H54 (cell line): ENCODE measurements around the gene TRAF3IP3.

Experiments used
- DNase-seq: peaks from one replicate; pipeline ENCODE4 v3.0.0; 2011; ENCODE audit warnings: low spot score, mixed read lengths; ENCODE audit not compliant: insufficient read length
- FAIRE-seq: peaks from 3 replicates; lab custom pipeline; 2011; peaks lifted over from hg19 to GRCh38; lab: Jason Lieb, UNC
- POLR2A ChIP-seq: IDR thresholded peaks from 2 replicates; pipeline ENCODE4 v1.6.1; 2011; ENCODE audit warnings: low read depth, mild to moderate bottlenecking, low read length

Gene TRAF3IP3

GRCh38 chr1:209746451-209747165 lies 9.2 kb upstream of the TRAF3IP3 start:
- FAIRE-seq (no peak), DNase-seq (no peak)
- TF ChIP-seq POLR2A, result no peak

DNA sequence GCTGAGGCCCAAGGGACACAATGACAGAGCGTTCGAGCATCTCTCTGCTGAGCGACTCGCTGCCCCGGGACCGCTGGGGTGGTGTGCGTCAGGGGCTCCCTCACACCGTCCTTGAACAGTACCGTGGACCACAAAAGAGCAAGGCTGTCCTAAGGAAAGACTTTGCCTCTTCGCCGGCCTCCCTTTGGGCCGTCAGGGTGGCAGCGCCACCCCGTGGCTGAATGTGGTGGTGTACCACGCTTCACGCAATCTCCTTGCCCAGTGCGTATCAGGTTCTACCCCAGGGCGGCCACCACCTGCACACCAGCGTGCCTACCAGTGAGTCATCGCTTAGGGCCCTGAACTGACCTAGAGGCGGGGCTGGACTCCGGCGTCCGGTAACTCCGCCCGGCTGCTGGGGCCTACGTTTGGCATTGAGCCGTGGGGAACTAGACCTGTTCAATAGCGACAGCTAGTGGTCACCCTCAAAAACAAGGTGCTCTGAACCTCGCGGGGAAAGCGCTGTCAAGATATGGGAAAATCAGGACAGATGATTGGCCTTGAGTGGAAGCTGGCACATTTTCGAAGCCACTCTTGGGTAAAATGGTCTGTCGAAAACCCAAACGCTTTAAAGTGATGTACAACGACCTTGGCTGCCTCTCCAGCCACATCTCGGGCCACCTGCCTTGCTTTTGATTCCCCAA lies 8.1 kb upstream of the TRAF3IP3 start:
- peak; percentile 96 for DNase-seq
- no peak for TF ChIP-seq POLR2A
- peak; percentile 79 for FAIRE-seq

- no peak for TF ChIP-seq POLR2A
- no peak for DNase-seq
- no peak for FAIRE-seq
Observed at GRCh38 chr1:209748620-209749019, 7.2 kb upstream of the TRAF3IP3 start.

- no peak for TF ChIP-seq POLR2A
- FAIRE-seq (no peak), DNase-seq (no peak)
Observed at GRCh38 chr1:209749205-209749604, 6.6 kb upstream of the TRAF3IP3 start.

DNA sequence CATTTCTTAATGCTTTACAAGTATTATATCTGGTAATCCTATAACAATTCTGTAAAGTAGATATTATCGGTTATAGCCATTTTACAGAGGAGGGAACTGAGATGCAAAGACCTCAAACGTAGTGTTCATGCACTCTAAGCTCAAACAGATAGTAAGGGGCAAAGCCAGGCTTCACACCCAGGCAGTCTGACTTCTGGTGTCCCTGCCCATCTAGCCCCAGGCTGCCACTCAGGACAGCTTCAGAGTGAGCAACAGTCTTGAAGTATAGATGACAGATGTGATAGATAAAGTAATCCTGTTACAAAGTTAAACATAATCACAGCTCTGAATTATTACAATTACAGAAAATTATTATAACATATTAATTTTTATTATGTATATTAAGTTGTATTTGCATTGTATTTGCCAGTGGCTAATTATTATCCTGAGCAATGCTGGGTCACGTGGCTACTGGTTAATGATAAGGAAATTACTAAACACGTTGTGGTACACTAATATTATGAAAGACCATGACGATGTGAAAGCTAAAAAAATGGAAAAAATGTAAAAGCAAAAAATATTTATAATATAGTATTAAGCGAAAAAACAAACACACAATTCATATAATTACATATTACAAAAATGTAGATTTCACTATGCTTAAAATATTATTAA lies 6.1 kb upstream of the TRAF3IP3 start:
- DNase-seq (no peak), FAIRE-seq (no peak)
- TF ChIP-seq POLR2A, result no peak

DNA sequence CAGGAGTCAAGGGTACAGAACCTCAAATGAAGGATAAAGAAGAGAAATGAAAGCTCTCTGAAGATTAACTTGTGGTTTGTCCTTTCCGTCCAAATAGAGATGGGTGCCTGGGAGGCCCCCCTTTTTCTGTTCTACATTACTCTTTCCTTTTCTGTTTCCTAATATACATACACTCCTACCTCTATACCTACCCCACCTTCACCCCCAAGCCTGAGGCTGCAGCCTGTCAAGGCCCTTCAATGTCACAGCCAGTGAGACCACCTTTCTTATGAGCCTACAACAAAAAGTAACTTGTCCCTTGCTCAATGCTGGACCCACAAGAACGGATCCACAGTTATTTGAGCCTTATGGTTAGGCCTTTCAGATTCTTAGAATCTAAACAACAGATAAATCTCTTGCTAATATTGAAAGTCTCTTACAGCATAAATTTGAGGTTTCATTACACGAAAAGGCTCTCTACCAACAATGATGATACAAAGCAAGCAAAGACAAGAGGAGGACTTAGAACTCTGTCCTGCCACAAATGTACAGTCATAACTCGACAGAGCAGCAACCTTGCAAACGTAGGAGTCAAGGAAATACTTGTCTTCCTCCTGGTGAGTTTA lies 4.1 kb upstream of the TRAF3IP3 start:
- FAIRE-seq (no peak), DNase-seq (no peak)
- TF ChIP-seq POLR2A, result no peak

DNA sequence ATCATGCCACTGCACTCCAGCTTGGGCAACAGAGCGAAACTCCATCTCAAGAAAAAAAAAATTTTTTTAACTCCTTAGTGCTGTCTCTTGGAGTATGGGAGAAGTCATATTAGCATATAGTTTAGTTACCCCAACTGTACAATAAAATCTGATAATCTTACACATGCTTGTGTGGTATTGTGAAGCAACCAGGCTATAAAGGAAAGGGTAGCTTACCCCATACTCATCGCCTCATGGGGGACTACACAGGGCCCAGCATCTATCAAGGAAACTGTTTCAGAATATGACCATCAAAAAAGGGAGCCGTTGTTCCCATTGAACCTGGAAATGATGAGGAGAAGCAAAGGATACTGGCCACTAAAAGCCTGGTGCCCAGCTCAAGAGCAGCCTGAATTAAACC lies 3.0 kb upstream of the TRAF3IP3 start:
- DNase-seq (no peak), FAIRE-seq (no peak)
- no peak for TF ChIP-seq POLR2A

DNA sequence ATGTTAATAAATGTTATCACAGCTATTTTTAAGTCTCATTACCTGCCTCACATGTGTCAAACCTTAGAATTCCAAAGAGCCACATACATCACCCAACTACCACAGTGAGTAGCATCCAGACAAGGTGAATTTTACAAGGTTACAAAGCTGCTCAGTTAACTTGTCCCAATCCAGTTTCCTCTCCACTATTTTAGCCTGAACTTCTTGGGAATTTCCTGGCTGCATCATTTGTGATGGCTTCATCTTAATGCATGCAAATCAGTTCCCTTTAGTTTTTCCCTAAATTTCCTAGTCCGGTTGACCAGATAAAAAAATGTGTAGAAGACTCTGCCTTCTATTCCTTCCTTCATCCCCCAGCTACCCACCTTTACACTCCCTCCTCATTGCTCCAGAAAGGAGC lies 597 bp upstream of the TRAF3IP3 start:
- FAIRE-seq, result no peak
- no peak for TF ChIP-seq POLR2A

DNA sequence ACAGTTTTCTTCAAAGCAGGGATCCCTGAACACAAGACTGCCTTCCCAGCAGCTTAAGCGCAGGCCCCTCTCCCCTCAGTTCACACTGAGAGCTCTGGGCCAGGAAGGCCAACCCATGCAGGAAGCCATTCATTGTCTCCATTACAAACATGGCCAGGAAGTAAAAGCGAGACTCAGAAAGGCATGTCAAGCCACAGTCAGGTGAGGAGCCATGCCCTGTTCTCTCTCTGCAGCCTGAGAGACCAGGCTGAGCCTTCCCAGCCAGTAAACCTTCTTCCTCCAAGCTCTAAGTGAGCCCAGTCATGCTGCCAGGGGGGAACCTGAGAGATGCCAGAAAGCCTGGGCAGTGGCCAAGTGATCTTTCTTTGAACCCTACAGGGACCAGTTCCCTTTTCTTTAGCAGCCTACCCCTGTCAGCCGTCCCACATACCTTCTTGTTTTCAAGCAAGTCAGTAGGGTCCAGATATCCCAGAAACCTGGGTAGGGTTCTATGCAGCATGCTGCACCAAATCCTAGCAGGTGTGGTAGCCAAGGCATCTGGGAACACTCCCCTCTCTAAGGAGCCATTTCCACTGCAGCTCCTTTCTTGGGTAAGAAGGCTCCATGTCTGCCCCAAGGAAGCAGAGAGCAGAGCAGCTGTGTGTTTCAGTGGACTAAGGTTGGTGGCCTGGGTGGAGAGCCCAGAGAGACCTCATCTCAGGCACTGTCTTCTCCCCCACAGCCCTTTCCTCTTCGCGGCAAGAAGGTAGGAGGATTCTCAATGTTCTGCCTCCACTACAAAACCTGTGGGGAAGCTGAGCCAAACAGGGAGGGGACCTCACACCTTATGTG lies 977 bp downstream of the TRAF3IP3 start:
- FAIRE-seq (no peak), DNase-seq (no peak)
- TF ChIP-seq POLR2A, result no peak

More for the DNA sequence above, 597 bp upstream of the TRAF3IP3 start:
- DNase-seq, result no peak

DNA sequence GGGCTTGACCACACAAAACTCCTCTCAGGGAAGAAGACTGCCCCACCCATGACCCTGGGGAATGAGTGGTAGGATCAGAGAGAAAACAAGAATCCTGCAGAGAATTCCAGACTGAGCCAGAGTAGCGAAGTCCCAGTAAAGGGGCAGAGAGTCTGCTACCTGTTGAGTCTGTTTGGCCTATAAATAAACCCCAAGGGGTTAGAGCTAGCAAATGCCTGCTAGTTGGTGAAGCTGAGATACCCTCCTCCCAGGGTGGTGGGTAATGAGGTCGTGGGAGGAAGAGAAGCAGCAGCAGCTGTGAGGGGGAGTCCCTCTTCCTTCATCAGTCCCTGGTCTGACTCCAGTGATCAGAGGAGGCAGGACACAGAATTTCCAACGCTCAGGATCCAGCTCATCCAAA lies 2.5 kb downstream of the TRAF3IP3 start:
- no peak for DNase-seq
- no peak for FAIRE-seq
- no peak for TF ChIP-seq POLR2A

DNA sequence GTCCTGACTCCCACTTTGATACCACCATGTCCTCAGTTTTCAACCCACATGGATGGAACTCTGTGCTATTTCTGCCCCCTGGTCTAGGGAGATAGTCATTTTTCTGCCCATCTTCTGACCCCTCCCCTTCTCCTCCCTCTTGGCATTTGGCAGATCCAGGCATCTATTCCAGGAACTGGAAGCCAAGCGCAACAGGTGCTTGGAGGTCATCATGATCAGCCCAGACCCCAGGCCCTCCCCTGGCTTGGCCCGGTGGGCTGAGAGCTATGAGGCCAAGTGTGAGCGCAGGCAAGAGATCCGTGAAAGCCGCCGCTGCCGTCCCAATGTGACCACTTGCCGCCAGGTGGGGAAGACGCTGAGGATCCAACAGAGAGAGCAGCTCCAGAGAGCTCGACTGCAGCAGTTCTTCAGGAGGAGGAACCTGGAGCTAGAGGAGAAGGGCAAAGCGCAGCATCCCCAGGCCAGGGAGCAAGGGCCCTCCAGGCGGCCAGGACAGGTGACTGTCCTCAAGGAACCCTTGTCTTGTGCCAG lies 4.0 kb downstream of the TRAF3IP3 start:
- FAIRE-seq (no peak), DNase-seq (no peak)
- no peak for TF ChIP-seq POLR2A

GRCh38 chr1:209761011-209761635 lies 5.3 kb downstream of the TRAF3IP3 start:
- no peak for FAIRE-seq
- no peak for TF ChIP-seq POLR2A
- no peak for DNase-seq

GRCh38 chr1:209766051-209766450 lies 10.2 kb downstream of the TRAF3IP3 start:
- no peak for FAIRE-seq

More at GRCh38 chr1:209766051-209766450, 10.2 kb downstream of the TRAF3IP3 start:
- no peak for TF ChIP-seq POLR2A
- DNase-seq, result no peak
